Stimulated activated CD4-positive, alpha-beta T cell treated with anti-CD3 and anti-CD28 coated beads, Interleukin-15, amount 100 ng/mL, for 48 hours (primary cell): ENCODE results near the gene DNAJB4.
"Not testable (repeated sequence)": the region's sequence is repeated elsewhere in the genome, so short reads cannot be mapped to it uniquely, and the experiment has no call there.

Experiments used
- DNase-seq, 2 donors: peaks; one replicate each; pipeline ENCODE4 v3.0.0-alpha.2; 2020; ENCODE audit warnings: low read depth in 2 of 2

The DNAJB4 gene

GRCh38 chr1:78064886-78065285, 60.1 kb downstream of the DNAJB4 start:
- DNase-seq, result not testable (repeated sequence)
